ENCODE data around the gene BRAF. TPM values are rescaled to one million over a fixed set of nuclear protein-coding genes. Genes with fewer than 3 reads are reported as not detected.
"Not testable (repeated sequence)": the region's sequence is repeated elsewhere in the genome, so short reads cannot be mapped to it uniquely, and the experiment has no call there.

BRAF gene
- total and polyA plus RNA-seq, 2 experiments from 2014 or later = 15.5 to 34.8 TPM

DNA sequence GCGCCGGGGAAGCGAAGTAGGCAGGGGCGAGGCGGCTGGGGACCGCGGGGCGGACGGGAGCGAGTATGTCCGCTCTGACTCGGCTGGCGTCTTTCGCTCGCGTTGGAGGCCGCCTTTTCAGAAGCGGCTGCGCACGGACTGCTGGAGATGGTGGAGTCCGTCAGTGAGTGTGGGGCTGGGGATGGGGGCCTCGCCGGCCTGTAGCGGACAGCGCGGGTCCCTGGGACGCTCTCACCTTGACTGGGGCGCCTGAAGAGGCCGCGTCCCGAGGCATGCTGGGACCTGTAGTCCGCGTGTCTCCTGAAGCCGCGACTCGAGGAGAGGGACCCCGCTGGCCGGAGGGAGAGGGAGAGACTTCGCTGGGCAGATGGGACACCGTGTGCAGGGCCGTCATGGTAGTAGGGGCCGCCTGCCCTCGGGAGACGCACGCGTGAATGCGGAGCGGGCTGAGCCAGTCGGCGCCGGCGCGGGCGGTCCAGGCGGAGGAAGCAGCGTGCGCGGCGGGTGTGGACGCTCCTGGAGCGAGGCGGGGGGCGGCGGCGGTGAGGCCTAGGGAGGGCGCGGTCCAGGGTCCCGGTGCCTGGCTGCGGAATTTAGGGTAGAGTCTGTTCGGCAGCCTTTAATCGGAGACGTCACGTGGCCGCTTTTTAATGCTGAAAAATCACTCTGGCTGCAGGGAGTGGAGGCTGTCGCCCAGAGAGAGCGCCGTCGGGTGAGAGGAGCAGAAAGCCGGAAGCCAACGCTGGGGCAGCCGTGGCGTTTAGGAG lies 227.9 kb downstream of the BRAF start, which contains the start of gene NDUFB2:
Gene NDUFB2, plus strand, starts transcription at position 29 of the 767 bp plus-strand sequence. Its CDS starts 37 bp downstream, at position 66.
- DNase-seq (ENCODE audit: low read depth in 1 of 2, low spot score in 1 of 2) = peak; percentile 84 to 87
- Histone ChIP-seq H3K36me3 (no peaks in the 10 kb centered on the region), H3K9me3 (ENCODE audit: low read depth) (no peaks in the 10 kb centered on the region), H3K4me1 (ENCODE audit: low read depth) (peaks cover 8% of the 10 kb centered on the region), H3K4me3 (peak within 1 kb of the TSS; percentile 72), H3K27ac (peak within 1 kb of the TSS; percentile 94), H3K27me3 (no peaks in the 10 kb centered on the region)
- TF ChIP-seq, protein P1, sequence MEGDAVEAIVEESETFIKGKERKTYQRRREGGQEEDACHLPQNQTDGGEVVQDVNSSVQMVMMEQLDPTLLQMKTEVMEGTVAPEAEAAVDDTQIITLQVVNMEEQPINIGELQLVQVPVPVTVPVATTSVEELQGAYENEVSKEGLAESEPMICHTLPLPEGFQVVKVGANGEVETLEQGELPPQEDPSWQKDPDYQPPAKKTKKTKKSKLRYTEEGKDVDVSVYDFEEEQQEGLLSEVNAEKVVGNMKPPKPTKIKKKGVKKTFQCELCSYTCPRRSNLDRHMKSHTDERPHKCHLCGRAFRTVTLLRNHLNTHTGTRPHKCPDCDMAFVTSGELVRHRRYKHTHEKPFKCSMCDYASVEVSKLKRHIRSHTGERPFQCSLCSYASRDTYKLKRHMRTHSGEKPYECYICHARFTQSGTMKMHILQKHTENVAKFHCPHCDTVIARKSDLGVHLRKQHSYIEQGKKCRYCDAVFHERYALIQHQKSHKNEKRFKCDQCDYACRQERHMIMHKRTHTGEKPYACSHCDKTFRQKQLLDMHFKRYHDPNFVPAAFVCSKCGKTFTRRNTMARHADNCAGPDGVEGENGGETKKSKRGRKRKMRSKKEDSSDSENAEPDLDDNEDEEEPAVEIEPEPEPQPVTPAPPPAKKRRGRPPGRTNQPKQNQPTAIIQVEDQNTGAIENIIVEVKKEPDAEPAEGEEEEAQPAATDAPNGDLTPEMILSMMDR (IDR thresholded peaks at IDR 0.05; ENCODE audit: low read depth, low read length) = no peak

DNA sequence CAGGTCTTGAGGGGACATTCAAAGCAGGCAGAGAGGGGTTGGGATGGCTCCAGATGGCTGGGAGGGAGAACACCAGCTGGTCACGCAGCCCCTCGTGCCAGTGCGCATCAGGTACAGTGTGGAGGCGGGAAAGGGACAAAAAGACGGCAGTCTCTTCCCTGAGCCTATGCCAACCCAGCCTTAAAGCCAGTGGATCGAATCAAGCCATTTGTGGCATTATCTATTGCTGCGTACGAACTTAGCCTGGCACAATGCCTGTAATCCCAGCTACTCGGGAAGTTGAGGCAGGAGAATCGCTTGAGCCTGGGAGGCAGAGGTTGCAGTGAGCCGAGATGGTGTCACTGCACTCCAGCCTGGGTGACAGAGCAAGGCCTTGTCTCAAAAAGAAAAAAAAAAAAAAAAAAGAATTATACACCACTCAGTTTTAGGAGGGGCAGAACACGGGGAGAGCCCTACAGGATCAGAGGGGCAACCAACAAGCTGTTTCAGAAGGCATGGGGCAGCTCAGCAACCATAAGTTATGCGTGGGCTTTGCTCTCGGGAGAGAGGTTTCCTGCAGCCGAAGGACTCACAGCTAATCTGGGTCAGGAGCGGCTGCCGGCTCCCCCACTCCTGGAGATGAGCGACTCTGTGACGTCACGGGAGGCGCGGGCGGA lies 228.6 kb downstream of the BRAF start:
- H3K9me3 ChIP-seq (ENCODE audit: low read depth) = no peaks in the 10 kb centered on the region
- peaks cover 8% of the 10 kb centered on the region for H3K4me1 ChIP-seq (ENCODE audit: low read depth)
- H3K36me3 ChIP-seq = no peaks in the 10 kb centered on the region
- H3K27ac ChIP-seq = peak overlapping the region; percentile 94
- TF ChIP-seq, protein P1 (IDR thresholded peaks at IDR 0.05; ENCODE audit: low read depth, low read length) = no peak
- peak overlapping the region; percentile 72 for H3K4me3 ChIP-seq
- DNase-seq (ENCODE audit: low read depth in 1 of 2, low spot score in 1 of 2) = peak; percentile 96 to 97
- no peaks in the 10 kb centered on the region for H3K27me3 ChIP-seq

DNA sequence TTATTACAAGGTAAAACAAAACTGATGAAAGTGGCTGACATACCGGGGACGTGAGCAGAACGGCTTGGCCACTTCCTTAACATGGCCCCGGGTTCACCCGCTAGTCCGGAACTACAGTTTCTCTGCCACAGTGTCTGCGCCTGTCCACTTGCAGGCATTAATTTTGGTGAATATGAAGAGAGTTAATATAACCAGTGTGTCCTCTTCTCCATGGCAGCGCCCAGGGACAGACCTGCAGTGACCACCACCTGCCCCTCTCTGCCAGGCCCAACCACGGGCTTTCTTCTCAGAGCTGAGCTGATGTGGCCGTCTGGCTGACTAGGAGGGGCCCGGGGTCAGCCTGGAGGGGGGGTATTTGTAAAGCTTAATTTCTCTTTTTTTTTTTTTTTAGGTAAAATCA lies 229.3 kb downstream of the BRAF start:
- H3K4me3 ChIP-seq = no peak overlapping the region
- H3K4me1 ChIP-seq (ENCODE audit: low read depth) = peaks cover 8% of the 10 kb centered on the region
- H3K36me3 ChIP-seq = no peaks in the 10 kb centered on the region
- no peaks in the 10 kb centered on the region for H3K9me3 ChIP-seq (ENCODE audit: low read depth)
- no peaks in the 10 kb centered on the region for H3K27me3 ChIP-seq
- TF ChIP-seq, protein P1 (IDR thresholded peaks at IDR 0.05; ENCODE audit: low read depth, low read length) = no peak
- no peak overlapping the region for H3K27ac ChIP-seq
- DNase-seq (ENCODE audit: low read depth in 1 of 2, low spot score in 1 of 2) = no peak

DNA sequence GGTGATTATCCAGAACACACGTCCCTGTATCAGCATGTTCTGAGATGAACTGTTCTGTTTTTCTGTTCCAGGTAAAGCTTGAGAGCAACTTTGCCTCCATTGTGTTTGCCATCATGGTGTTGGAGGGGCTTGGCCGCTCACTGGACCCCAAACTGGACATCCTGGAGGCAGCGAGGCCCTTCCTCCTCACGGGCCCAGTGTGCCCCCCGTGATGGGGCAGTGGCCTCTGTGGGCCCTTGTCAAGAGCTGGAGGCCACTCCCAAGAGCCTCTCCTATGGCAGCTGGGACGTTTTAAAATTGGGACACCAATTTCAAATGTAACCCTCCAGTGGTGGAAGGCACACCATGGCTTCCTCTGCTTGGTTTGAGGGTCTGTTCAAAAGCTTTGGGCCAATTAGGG lies 230.1 kb downstream of the BRAF start:
- Histone ChIP-seq H3K9me3 (ENCODE audit: low read depth) (no peaks in the 10 kb centered on the region), H3K36me3 (no peaks in the 10 kb centered on the region), H3K4me3 (no peak overlapping the region), H3K4me1 (ENCODE audit: low read depth) (peaks cover 8% of the 10 kb centered on the region), H3K27ac (no peak overlapping the region), H3K27me3 (no peaks in the 10 kb centered on the region)
- TF ChIP-seq, protein P1 (IDR thresholded peaks at IDR 0.05; ENCODE audit: low read depth, low read length) = no peak
- no peak for DNase-seq (ENCODE audit: low read depth in 1 of 2, low spot score in 1 of 2)

DNA sequence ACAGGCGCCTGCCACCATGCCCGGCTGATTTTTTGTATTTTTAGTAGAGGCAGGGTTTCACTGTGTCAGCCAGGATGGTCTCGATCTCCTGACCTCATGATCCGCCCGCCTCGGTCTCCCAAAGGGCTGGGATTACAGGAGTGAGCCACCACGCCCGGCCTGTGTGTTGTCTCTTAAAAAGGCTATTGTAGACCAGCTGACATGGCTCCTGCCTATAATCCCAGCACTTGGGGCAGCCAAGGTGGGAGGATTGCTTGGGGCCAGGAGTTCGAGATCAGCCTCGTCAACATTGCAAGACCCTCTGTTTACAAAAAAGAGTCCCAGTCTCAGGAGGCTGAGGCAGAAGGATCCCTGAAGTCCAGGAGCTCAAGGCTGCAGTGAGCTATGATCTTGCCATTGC lies 230.9 kb downstream of the BRAF start:
- not testable (repeated sequence) for H3K36me3 ChIP-seq; DNase-seq (ENCODE audit: low read depth in 1 of 2, low spot score in 1 of 2); H3K27ac ChIP-seq; H3K4me3 ChIP-seq; H3K4me1 ChIP-seq (ENCODE audit: low read depth); H3K9me3 ChIP-seq (ENCODE audit: low read depth); H3K27me3 ChIP-seq
